H9 (cell line): ENCODE data around the gene PTPRN2. TPM values are rescaled to one million over a fixed set of nuclear protein-coding genes. Genes with fewer than 3 reads are reported as not detected.

Experiments
- DNase-seq: peaks from one replicate; pipeline ENCODE4 v3.0.0-alpha.2; 2017
- H2AFZ ChIP-seq: one replicate; pipeline ENCODE4 v1.6.1; 2013; ENCODE audit warnings: mild to moderate bottlenecking, low read length, control low read depth, moderate library complexity
- H2AK5ac ChIP-seq: 2 replicates; pipeline ENCODE4 v1.6.1; 2013; ENCODE audit warnings: low read length, control low read depth, mixed read lengths; ENCODE audit not compliant: insufficient read length
- H2BK120ac ChIP-seq: one replicate; pipeline ENCODE4 v1.6.1; 2013; ENCODE audit warnings: low read depth, mild to moderate bottlenecking, low read length, control low read depth, inconsistent platforms; ENCODE audit not compliant: poor library complexity, severe bottlenecking
- H2BK12ac ChIP-seq: 2 replicates; pipeline ENCODE4 v1.6.1; 2013; ENCODE audit warnings: low read length, control low read depth, mixed read lengths, low read depth; ENCODE audit not compliant: insufficient read length
- H2BK15ac ChIP-seq: 2 replicates; pipeline ENCODE4 v1.6.1; 2013; ENCODE audit warnings: low read depth, low read length, control low read depth
- H2BK20ac ChIP-seq: one replicate; pipeline ENCODE4 v1.6.1; 2013; ENCODE audit warnings: low read depth, mild to moderate bottlenecking, low read length, control low read depth, inconsistent platforms; ENCODE audit not compliant: poor library complexity, severe bottlenecking
- H2BK5ac ChIP-seq: 2 replicates; pipeline ENCODE4 v1.6.1; 2013; ENCODE audit warnings: low read length, control low read depth, mixed read lengths; ENCODE audit not compliant: insufficient read length
- H3K14ac ChIP-seq: 2 replicates; pipeline ENCODE4 v1.6.1; 2013; ENCODE audit warnings: low read length, control low read depth; ENCODE audit not compliant: insufficient read depth
- H3K18ac ChIP-seq: 2 replicates; pipeline ENCODE4 v1.6.1; 2013; ENCODE audit warnings: low read depth, mild to moderate bottlenecking, mixed read lengths, low read length, control low read depth; ENCODE audit not compliant: insufficient read length
- H3K23ac ChIP-seq: 2 replicates; pipeline ENCODE4 v1.6.1; 2013; ENCODE audit warnings: low read length, control low read depth, mixed read lengths, low read depth; ENCODE audit not compliant: insufficient read length
- H3K23me2 ChIP-seq: 2 replicates; pipeline ENCODE4 v1.6.1; 2013; ENCODE audit warnings: low read depth, mild to moderate bottlenecking, mixed read lengths, low read length, control low read depth; ENCODE audit not compliant: insufficient read length, poor library complexity, severe bottlenecking
- H3K27ac ChIP-seq: 2 replicates; pipeline ENCODE4 v1.5.1; 2013; ENCODE audit warnings: low read length, control low read depth, mixed read lengths, low read depth; ENCODE audit not compliant: insufficient read length
- H3K27me3 ChIP-seq: 2 replicates; pipeline ENCODE4 v1.6.1; 2013; ENCODE audit warnings: low read length, control low read depth, inconsistent platforms; ENCODE audit not compliant: insufficient read depth
- H3K4ac ChIP-seq: 2 replicates; pipeline ENCODE4 v1.6.1; 2013; ENCODE audit warnings: low read depth, mild to moderate bottlenecking, control low read depth, inconsistent platforms, low read length, moderate library complexity
- H3K4me1 ChIP-seq: 2 replicates; pipeline ENCODE4 v1.6.1; 2013; ENCODE audit warnings: low read length, control low read depth, inconsistent platforms; ENCODE audit not compliant: insufficient read depth
- H3K4me2 ChIP-seq: 2 replicates; pipeline ENCODE4 v1.6.1; 2013; ENCODE audit warnings: low read length, control low read depth, mixed read lengths; ENCODE audit not compliant: insufficient read length, insufficient read depth
- H3K56ac ChIP-seq: 2 replicates; pipeline ENCODE4 v1.6.1; 2013; ENCODE audit warnings: low read depth, mild to moderate bottlenecking, mixed read lengths, low read length, control low read depth; ENCODE audit not compliant: insufficient read length
- H3K79me1 ChIP-seq: 2 replicates; pipeline ENCODE4 v1.6.1; 2013; ENCODE audit warnings: low read depth, mild to moderate bottlenecking, moderate library complexity, low read length, control low read depth, inconsistent platforms; ENCODE audit not compliant: insufficient read depth, poor library complexity, severe bottlenecking
- H3K79me2 ChIP-seq: 2 replicates; pipeline ENCODE4 v1.6.1; 2013; ENCODE audit warnings: low read length, control low read depth, inconsistent platforms; ENCODE audit not compliant: insufficient read depth
- H3K9ac ChIP-seq: 2 replicates; pipeline ENCODE4 v1.6.1; 2013; ENCODE audit warnings: low read length, control low read depth, mixed read lengths; ENCODE audit not compliant: insufficient read length; ENCODE audit errors: extremely low read depth
- H3K9me3 ChIP-seq: one replicate; pipeline ENCODE4 v1.6.1; 2013; ENCODE audit warnings: low read depth, low read length, inconsistent platforms; ENCODE audit not compliant: control insufficient read depth
- H3T11ph ChIP-seq: one replicate; pipeline ENCODE4 v1.6.1; 2013; ENCODE audit warnings: mild to moderate bottlenecking, low read length, control low read depth, inconsistent platforms
- H4K20me1 ChIP-seq: one replicate; pipeline ENCODE4 v1.6.1; 2013; ENCODE audit not compliant: control insufficient read depth, insufficient read length, insufficient read depth
- H4K5ac ChIP-seq: 2 replicates; pipeline ENCODE4 v1.6.1; 2013; ENCODE audit warnings: low read depth, mild to moderate bottlenecking, mixed read lengths, low read length, control low read depth; ENCODE audit not compliant: insufficient read length
- H4K8ac ChIP-seq: replicated peaks from 2 replicates; pipeline ENCODE4 v1.6.1; 2013; ENCODE audit warnings: low read length, control low read depth, mixed read lengths, low read depth; ENCODE audit not compliant: insufficient read length
- H4K91ac ChIP-seq: 2 replicates; pipeline ENCODE4 v1.6.1; 2013; ENCODE audit warnings: low read depth, mild to moderate bottlenecking, moderate library complexity, mixed read lengths, low read length, control low read depth; ENCODE audit not compliant: insufficient read length
- H3K27ac Mint-ChIP-seq, 3 experiments: 2 replicates in 2 of 3; 3 replicates in 1 of 3; pipeline ENCODE4 v1.8.0; 2020 to 2021; ENCODE audit warnings: mixed read lengths in 3 of 3, mild to moderate bottlenecking in 1 of 3, moderate library complexity in 1 of 3
- H3K27me3 Mint-ChIP-seq: 2 replicates; pipeline ENCODE4 v1.8.0; 2021; ENCODE audit warnings: low read depth, mild to moderate bottlenecking, moderate library complexity, mixed read lengths
- H3K36me3 Mint-ChIP-seq, 3 experiments: 2 replicates in 2 of 3; 3 replicates in 1 of 3; pipeline ENCODE4 v1.8.0; 2020 to 2021; ENCODE audit warnings: low read depth in 3 of 3, mixed read lengths in 3 of 3; ENCODE audit not compliant: insufficient read depth in 1 of 3
- H3K4me1 Mint-ChIP-seq, 2 experiments: 2 replicates each; pipeline ENCODE4 v1.8.0; 2020; ENCODE audit warnings: mixed read lengths in 2 of 2
- H3K4me3 Mint-ChIP-seq, 2 experiments: 2 replicates in 1 of 2; 3 replicates in 1 of 2; pipeline ENCODE4 v1.8.0; 2020 to 2021; ENCODE audit warnings: mild to moderate bottlenecking in 2 of 2, mixed read lengths in 2 of 2, moderate library complexity in 1 of 2
- H3K9me3 Mint-ChIP-seq, 2 experiments: 2 replicates in 1 of 2; 3 replicates in 1 of 2; pipeline ENCODE4 v1.8.0; 2020; ENCODE audit warnings: mild to moderate bottlenecking in 2 of 2, mixed read lengths in 2 of 2, moderate library complexity in 1 of 2
- CTCF ChIP-seq: fragments of 200-600 bp; sonication (generic); conservative IDR thresholded peaks from 3 replicates; pipeline ENCODE4 v1.8.0; 2021; ENCODE audit warnings: antibody characterized with exemption, mild to moderate bottlenecking
- WGBS: extraction: QIAGEN DNeasy Blood & Tissue Kit; methylation state at CpG from one replicate; pipeline ENCODE4 v1.1.7; 2013; ENCODE audit warnings: missing lambda C conversion rate, low lambda C conversion rate, mixed read lengths; ENCODE audit not compliant: insufficient read length; ENCODE audit errors: extremely low coverage; 5-methylcytosine and 5-hydroxymethylcytosine counted together
- total RNA-seq: library from RNA; stranded (reverse); gene quantifications from 2 replicates; pipeline ENCODE4 v1.2.1, GENCODE V29; 2021

Gene PTPRN2
- total RNA-seq, 1 experiment from 2014 or later = 5.2 TPM

GRCh38 chr7:158562517-158562916, 25.1 kb downstream of the PTPRN2 start:
- H4K91ac ChIP-seq = no peak overlapping the region

More at GRCh38 chr7:158562517-158562916, 25.1 kb downstream of the PTPRN2 start:
- H3K79me2 ChIP-seq = no peaks in the 10 kb centered on the region
- no peak overlapping the region for H2BK15ac ChIP-seq
- peaks cover 13% of the 10 kb centered on the region for H3K4me1 ChIP-seq
- H2BK120ac ChIP-seq = no peak overlapping the region
- H3K23ac ChIP-seq = no peak overlapping the region
- no peak overlapping the region for H3K18ac ChIP-seq
- peaks cover 0 to 2% (median 0%) of the 10 kb centered on the region in 3 experiments; a peak in 1 of 7 replicates for H3K36me3 Mint-ChIP-seq
- H3K27ac ChIP-seq = no peak overlapping the region
- no peak overlapping the region for H2BK5ac ChIP-seq
- no peaks in the 10 kb centered on the region for H3K27me3 ChIP-seq
- no peak overlapping the region for H2AK5ac ChIP-seq
- no CpG with 5 or more reads among the region's 6 CpGs for WGBS
- H3K4ac ChIP-seq = no peak overlapping the region
- H3K4me3 Mint-ChIP-seq = peak overlapping the region in 1 of 2 experiments; percentile 31; a peak in 1 of 5 replicates
- H3K14ac ChIP-seq = no peak overlapping the region
- H3K56ac ChIP-seq = no peak overlapping the region
- H3K27me3 Mint-ChIP-seq = peaks cover 6% of the 10 kb centered on the region
- H3K9me3 ChIP-seq = no peaks in the 10 kb centered on the region
- H2BK20ac ChIP-seq = no peak overlapping the region
- peaks cover 50 to 53% of the 10 kb centered on the region in 2 experiments for H3K4me1 Mint-ChIP-seq
- H3K79me1 ChIP-seq = no peaks in the 10 kb centered on the region
- H3K9me3 Mint-ChIP-seq = 0 out of 5 replicates have a peak, but pooled peaks cover 0 to 1% of the 10 kb centered on the region in 2 experiments
- H3T11ph ChIP-seq = no peak overlapping the region
- peak overlapping the region in 1 of 3 experiments; percentile 80; a peak in 1 of 7 replicates for H3K27ac Mint-ChIP-seq
- H2AFZ ChIP-seq = no peak overlapping the region
- H4K5ac ChIP-seq = no peak overlapping the region
- no peaks in the 10 kb centered on the region for H4K20me1 ChIP-seq
- DNase-seq = no peak
- H3K4me2 ChIP-seq = no peak overlapping the region
- H3K23me2 ChIP-seq = no peaks in the 10 kb centered on the region
- TF ChIP-seq CTCF = no peak
- H3K9ac ChIP-seq = no peak overlapping the region
- no peak overlapping the region for H2BK12ac ChIP-seq
- H4K8ac ChIP-seq = no peak overlapping the region
